ENCODE measurements around the gene SOX21.

SOX21 gene

DNA sequence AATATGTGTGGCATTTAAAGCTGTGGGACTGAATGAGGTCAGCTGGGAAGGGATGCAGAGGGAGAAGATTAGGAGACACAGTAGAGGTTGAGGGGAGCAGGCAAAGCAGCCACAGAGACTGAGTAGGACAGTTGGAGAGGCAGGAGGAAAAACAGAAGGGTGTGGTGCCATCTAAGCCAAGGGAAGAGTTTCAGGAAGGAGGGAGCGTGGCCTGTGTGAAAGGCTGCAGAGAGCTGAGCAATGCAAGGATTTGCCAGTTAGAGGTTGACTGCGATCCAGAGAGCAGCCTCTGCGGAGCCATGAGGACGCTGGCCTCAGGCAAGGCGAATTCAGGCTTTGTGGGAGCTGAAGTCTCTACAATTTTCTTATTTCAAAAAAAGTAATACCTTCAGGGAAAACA, 28.9 kb downstream of the SOX21 start:
- H3K27ac ChIP-seq = no peak overlapping the region
- TF ChIP-seq, protein P1, sequence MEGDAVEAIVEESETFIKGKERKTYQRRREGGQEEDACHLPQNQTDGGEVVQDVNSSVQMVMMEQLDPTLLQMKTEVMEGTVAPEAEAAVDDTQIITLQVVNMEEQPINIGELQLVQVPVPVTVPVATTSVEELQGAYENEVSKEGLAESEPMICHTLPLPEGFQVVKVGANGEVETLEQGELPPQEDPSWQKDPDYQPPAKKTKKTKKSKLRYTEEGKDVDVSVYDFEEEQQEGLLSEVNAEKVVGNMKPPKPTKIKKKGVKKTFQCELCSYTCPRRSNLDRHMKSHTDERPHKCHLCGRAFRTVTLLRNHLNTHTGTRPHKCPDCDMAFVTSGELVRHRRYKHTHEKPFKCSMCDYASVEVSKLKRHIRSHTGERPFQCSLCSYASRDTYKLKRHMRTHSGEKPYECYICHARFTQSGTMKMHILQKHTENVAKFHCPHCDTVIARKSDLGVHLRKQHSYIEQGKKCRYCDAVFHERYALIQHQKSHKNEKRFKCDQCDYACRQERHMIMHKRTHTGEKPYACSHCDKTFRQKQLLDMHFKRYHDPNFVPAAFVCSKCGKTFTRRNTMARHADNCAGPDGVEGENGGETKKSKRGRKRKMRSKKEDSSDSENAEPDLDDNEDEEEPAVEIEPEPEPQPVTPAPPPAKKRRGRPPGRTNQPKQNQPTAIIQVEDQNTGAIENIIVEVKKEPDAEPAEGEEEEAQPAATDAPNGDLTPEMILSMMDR (conservative IDR thresholded peaks at IDR 0.05) = no peak
- TF ChIP-seq ZFX (IDR thresholded peaks at IDR 0.05) = no peak

GRCh38 chr13:94682229-94682628, 30.1 kb downstream of the SOX21 start:
- no peak overlapping the region for H3K27ac ChIP-seq
- no peak for TF ChIP-seq ZFX (IDR thresholded peaks at IDR 0.05)

GRCh38 chr13:94679614-94680013, 32.7 kb downstream of the SOX21 start:
- H3K27ac ChIP-seq = no peak overlapping the region
- TF ChIP-seq, protein P1 (conservative IDR thresholded peaks at IDR 0.05) = no peak
- no peak for TF ChIP-seq ZFX (IDR thresholded peaks at IDR 0.05)

DNA sequence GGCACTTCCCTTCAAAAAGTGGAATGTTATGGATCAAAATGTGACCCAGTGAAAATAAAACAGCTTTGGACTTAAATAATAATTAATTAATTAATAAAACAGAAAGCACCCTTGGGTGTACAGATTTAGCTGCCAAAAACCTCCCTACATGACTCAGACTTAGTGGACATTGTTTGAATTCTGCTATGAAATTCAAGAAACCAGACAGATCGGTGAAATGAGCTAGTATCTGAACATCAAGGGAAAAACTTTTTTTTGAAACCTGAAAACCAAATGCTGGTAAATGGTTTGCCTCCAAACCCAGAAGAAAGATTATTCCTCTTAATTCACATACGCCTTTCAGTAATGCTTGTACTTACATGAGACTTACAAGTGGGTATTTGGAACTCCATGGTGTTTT, 33.5 kb downstream of the SOX21 start:
- no peak for TF ChIP-seq ZFX (IDR thresholded peaks at IDR 0.05)
- TF ChIP-seq, protein P1 (conservative IDR thresholded peaks at IDR 0.05) = no peak
- no peak overlapping the region for H3K27ac ChIP-seq

DNA sequence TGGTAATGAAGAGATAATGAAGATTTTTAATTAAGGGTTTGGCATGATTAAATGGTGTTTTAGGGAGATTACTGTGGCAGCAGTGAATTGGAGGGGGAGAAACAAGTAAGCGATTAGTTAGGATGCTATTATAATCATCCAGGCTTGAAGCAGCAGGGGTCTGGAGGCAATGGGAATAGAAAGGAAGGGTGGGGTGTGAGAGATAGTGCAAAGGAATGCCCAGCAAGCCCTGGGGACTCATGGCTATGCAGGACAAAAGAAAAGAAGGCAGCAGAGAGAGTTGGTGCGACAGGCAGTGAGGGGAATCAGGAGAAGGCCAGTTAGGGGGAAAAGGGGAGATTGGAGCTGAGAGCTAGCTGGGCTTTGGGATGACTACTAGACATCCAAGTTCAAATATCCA, 34.5 kb downstream of the SOX21 start:
- TF ChIP-seq, protein P1 (conservative IDR thresholded peaks at IDR 0.05) = no peak
- no peak for TF ChIP-seq ZFX (IDR thresholded peaks at IDR 0.05)
- no peak overlapping the region for H3K27ac ChIP-seq

- no peak overlapping the region for H3K27ac ChIP-seq
- TF ChIP-seq ZFX (IDR thresholded peaks at IDR 0.05) = no peak
- TF ChIP-seq, protein P1 (conservative IDR thresholded peaks at IDR 0.05) = peak; percentile 88
Measured at GRCh38 chr13:94674609-94675348, 37.6 kb downstream of the SOX21 start.

DNA sequence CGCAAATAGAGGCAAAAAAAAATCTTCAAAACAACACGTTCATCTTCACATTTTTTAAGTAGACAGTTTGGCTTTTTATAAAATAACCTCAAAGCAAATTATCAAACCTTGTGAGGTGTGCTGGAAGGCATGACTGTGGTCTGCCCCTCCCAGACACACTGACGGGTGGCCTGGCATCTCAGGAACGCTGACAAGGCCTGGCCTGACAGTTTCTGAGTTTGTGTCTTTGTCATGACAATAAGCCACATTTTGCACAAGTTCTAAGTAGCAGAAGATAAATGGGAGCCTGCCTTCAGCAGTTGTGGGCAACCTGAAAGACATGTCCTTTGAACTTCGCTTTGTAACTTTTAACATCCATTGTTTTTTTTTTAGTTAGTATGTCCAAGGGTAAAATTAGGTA, 38.5 kb downstream of the SOX21 start:
- no peak for TF ChIP-seq ZFX (IDR thresholded peaks at IDR 0.05)
- TF ChIP-seq, protein P1 (conservative IDR thresholded peaks at IDR 0.05) = no peak
- no peak overlapping the region for H3K27ac ChIP-seq

DNA sequence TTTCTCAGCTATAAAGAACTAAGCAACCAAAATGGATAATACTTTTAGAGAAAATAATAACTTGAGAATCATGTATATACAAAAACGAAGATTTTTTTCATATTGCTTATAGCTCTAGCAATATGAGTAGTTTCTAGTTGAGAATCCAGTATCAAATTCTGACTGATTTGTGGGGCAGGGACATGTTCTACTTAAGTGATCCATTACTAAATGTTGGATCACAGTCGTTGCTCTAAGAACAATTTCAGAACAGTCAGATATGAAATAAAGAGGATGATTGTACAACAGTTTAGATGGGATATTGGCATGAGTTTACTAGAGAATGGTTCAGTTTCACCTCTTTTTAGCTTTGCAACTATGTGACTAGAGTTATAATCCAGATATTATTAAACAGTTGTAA, 39.9 kb downstream of the SOX21 start:
- H3K27ac ChIP-seq = no peak overlapping the region
- TF ChIP-seq, protein P1 (conservative IDR thresholded peaks at IDR 0.05) = no peak
- no peak for TF ChIP-seq ZFX (IDR thresholded peaks at IDR 0.05)

Measured in C4-2B (cell line).